ENCODE results near the gene SPATA32. TPM values are rescaled to one million over a fixed set of nuclear protein-coding genes. Genes with fewer than 3 reads are reported as not detected.
A peak's percentile ranks its signal among the peaks of the same experiment; 100 is the strongest.

The SPATA32 gene
- total RNA-seq, 1 donor from 2014 or later, result not detected

DNA sequence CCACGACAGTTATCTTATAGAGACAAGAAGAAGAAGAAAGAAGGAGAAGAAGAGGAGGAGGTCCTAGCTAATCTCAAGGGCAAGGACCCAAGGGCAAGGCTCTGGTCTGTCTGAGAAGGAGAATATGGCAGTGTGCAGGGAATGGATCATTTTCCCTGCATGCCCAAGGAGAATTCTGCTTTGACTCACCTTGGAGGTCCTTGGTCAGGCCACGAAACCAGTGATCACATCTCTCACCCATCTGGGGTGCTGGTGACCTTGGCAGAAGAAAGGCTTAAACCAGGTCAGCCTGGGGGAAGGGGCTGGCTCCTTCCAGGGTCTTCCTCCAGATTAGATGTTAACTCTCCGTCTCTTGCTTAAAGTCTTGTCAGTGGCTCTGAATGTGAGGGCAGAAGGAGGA is 41.8 kb downstream of the SPATA32 start:
- Mint-ChIP-seq H3K4me1 (ENCODE audit: low read depth, unreplicated experiment) (peaks cover 18% of the 10 kb centered on the region), H3K27me3 (ENCODE audit: unreplicated experiment) (peaks cover 11% of the 10 kb centered on the region), H3K36me3 (ENCODE audit: unreplicated experiment) (no peaks in the 10 kb centered on the region), H3K27ac (ENCODE audit: unreplicated experiment) (no peak overlapping the region), H3K4me3 (ENCODE audit: unreplicated experiment) (peak overlapping the region; percentile 63), H3K9me3 (ENCODE audit: unreplicated experiment) (peaks cover 4% of the 10 kb centered on the region)
- no peak for TF ChIP-seq CTCF (IDR thresholded peaks at IDR 0.05; ENCODE audit: partially characterized antibody, unreplicated experiment)
- DNase-seq, result no peak

GRCh38 chr17:45218895-45219661 is 42.8 kb downstream of the SPATA32 start:
- Mint-ChIP-seq H3K4me1 (ENCODE audit: low read depth, unreplicated experiment) (peaks cover 18% of the 10 kb centered on the region), H3K27me3 (ENCODE audit: unreplicated experiment) (peaks cover 11% of the 10 kb centered on the region), H3K9me3 (ENCODE audit: unreplicated experiment) (peaks cover 4% of the 10 kb centered on the region), H3K27ac (ENCODE audit: unreplicated experiment) (no peak overlapping the region), H3K36me3 (ENCODE audit: unreplicated experiment) (no peaks in the 10 kb centered on the region), H3K4me3 (ENCODE audit: unreplicated experiment) (no peak overlapping the region)
- TF ChIP-seq CTCF (IDR thresholded peaks at IDR 0.05; ENCODE audit: partially characterized antibody, unreplicated experiment), result peak; percentile 96
- peak; percentile 96 for DNase-seq

Other genes with a start within 250 kb of the SPATA32 start
- gene DCAKD, start 210.5 kb downstream of the SPATA32 start, total RNA-seq (ENCODE audit: unreplicated experiment), result 39.9 TPM
- 96.5 TPM for gene NMT1, start 200.8 kb downstream of the SPATA32 start, total RNA-seq (ENCODE audit: unreplicated experiment)
- 6.2 TPM for gene PLCD3, start 129.6 kb downstream of the SPATA32 start, total RNA-seq (ENCODE audit: unreplicated experiment)
- 3.7 TPM for gene ACBD4, start 126.4 kb downstream of the SPATA32 start, total RNA-seq (ENCODE audit: unreplicated experiment)
- gene HEXIM1, start 113.6 kb downstream of the SPATA32 start, total RNA-seq (ENCODE audit: unreplicated experiment), result 13.0 TPM
- 8.4 TPM for gene HEXIM2, start 100.2 kb downstream of the SPATA32 start, total RNA-seq (ENCODE audit: unreplicated experiment)
- gene FMNL1, start 40.2 kb downstream of the SPATA32 start, total RNA-seq (ENCODE audit: unreplicated experiment), result 24.2 TPM
- 5.7 TPM for gene MAP3K14, start 54.9 kb upstream of the SPATA32 start, total RNA-seq (ENCODE audit: unreplicated experiment)
- gene ARHGAP27, start 170.8 kb upstream of the SPATA32 start, total RNA-seq (ENCODE audit: unreplicated experiment), result 3.5 TPM
- 59.5 TPM for gene PLEKHM1, start 228.6 kb upstream of the SPATA32 start, total RNA-seq (ENCODE audit: unreplicated experiment)

Measured in glutamatergic neuron (in vitro differentiated cells).